Measurements from ENCODE around the gene RIC8B.
A peak's percentile ranks its signal among the peaks of the same experiment; 100 is the strongest.

RIC8B gene

GRCh38 chr12:106759526-106760183 is 14.8 kb upstream of the RIC8B start:
- DNase-seq, result no peak

DNA sequence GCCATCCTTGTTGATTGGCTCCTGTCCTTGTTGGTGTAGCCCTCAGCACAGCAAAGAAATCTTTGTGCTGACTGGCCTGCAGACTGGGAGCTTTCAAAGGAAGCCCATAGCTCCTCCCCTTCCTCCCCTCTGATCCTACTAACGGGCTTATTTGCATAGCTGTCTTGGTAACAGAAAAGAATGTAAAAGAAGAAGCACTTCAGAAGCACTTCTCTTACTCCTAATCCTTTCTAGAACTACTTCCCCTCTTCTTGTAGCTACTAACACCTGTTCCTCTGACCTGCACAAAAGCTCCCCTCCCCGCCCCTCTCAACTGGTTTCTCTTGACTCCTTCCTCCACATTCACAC is 14.3 kb upstream of the RIC8B start:
- no peak for DNase-seq

- no peak for DNase-seq
Observed at GRCh38 chr12:106764220-106764619, 10.3 kb upstream of the RIC8B start.

GRCh38 chr12:106764738-106765137 is 9.7 kb upstream of the RIC8B start:
- DNase-seq, result no peak

- DNase-seq, result peak; percentile 49
Observed at GRCh38 chr12:106766393-106766826, 8.1 kb upstream of the RIC8B start.

DNA sequence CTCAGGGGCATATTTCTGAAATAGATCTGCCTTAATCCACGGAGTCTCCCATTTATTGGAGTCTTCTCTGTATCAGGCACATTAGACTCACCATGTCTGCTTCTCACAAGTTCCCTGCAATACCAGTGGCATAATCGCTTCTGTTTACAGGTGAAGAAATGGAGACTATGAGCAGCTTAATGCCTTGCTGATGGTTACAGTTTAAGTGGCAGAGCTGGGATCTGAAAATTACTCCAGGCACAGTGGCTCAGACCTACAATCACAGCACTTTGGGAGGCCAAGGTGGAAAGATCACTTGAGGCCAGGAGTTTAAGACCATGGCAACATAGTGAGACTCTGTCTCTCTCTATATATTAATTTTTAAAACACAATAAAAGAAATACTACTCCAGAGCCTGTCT is 7.3 kb upstream of the RIC8B start:
- DNase-seq, result no peak

DNA sequence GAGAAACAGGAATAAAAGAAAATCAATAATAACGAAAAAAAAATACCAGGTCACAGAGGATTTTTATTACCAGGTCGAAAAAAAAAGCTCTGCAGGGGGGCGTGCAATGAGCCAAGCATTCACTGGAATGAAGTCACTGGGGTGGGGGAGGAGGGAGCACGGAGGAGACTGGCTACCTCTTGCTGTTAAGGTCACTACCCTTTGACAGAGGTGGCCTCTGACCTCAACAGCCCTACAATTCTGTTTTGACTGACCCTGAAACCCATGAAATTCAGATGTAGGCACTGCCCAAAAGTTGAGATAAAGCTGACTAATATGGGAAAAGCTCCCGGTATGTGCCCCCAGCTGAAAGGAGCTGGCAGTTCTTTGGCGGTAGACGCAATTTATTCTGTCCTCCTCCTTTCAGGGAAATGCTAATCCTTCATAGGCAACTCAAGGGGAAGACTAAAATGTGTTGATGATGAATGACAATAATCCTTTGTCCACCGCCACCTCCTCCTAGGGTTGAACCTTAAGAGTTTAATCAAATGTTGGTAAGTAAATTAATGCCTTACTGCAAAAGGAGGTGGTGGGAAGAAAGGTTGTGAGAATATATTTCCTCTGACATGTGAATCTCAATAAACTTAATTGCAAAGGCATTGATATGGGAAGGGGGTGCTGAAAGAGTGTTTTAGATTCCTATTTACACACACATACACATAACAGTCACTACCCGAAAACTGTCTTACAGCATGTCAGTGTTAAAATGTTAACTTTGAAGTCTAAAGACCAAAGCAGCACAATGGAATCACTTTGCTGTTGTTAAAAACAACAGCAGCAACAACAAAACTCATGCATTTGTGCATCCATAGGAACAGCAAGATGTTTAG is 6.3 kb upstream of the RIC8B start:
- no peak for DNase-seq

- no peak for DNase-seq
Observed at GRCh38 chr12:106769078-106769477, 5.4 kb upstream of the RIC8B start.

DNA sequence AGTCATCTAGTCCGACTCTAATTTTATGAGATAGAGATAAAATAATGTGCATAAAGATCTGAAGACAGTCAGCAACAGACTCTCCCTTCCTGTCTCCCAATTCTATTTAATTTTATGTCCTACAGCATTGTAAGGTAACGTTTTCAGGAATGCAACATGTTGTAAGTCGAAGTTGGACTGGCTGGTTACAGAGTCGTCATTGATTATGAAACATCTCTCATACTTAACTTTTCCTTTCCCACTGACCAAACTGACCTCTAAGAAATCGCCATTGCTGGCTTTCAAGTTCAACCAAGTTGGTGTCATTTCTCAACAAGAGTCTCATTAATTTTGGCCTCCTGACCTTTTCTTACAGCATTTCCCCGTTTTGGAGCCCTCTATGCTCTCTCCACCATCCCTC is 4.9 kb upstream of the RIC8B start:
- DNase-seq, result no peak

GRCh38 chr12:106771425-106771824 is 3.1 kb upstream of the RIC8B start:
- no peak for DNase-seq

DNA sequence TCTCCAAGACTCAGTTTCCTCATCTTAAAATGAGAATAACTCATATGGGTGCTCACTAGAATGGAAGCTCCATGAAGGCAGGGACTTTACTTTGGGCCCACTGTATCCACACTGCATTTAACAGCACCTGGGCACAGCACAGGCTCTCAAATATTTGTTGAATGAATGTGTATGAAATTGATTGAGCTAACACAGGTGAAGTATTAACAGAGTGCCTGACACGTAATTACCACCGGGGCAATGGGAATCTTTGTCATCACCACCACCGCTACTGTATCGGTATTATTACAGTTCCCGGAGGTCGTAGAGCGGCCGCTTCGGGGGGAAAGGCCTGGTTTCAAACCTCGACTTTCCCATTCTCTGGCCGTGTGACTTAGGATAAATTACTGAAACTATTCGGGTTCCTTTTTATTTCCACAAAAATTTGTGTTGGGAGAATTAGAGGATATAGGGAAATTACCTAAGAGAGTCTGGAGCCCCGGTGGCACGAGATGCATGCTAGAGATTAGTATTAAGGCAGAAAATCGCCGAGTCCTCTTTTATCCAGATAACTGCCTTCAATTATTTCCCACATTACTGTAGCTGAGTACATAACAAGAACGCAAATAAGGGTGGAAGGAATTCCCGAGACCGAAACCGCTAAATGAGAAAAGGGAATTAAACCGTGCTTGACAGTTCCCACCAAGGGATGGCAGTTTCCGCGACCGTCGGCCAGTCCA is 1.0 kb upstream of the RIC8B start:
- no peak for DNase-seq

- no peak for DNase-seq
Observed at GRCh38 chr12:106774808-106775524, 484 bp downstream of the RIC8B start.

- no peak for DNase-seq
Observed at GRCh38 chr12:106776897-106777296, 2.4 kb downstream of the RIC8B start.

- DNase-seq, result no peak
Observed at GRCh38 chr12:106780010-106780631, 5.6 kb downstream of the RIC8B start.

GRCh38 chr12:106782619-106783018 is 8.1 kb downstream of the RIC8B start:
- no peak for DNase-seq

- DNase-seq, result no peak
Observed at GRCh38 chr12:106783515-106783914, 9.0 kb downstream of the RIC8B start.

GRCh38 chr12:106790020-106790419 is 15.5 kb downstream of the RIC8B start:
- no peak for DNase-seq

GRCh38 chr12:106791531-106791930 is 17.0 kb downstream of the RIC8B start:
- no peak for DNase-seq

GRCh38 chr12:106794369-106794768 is 19.9 kb downstream of the RIC8B start:
- DNase-seq, result no peak

GRCh38 chr12:106801167-106801708 is 26.8 kb downstream of the RIC8B start:
- no peak for DNase-seq

- DNase-seq, result no peak
Observed at GRCh38 chr12:106801830-106802533, 27.5 kb downstream of the RIC8B start.

DNA sequence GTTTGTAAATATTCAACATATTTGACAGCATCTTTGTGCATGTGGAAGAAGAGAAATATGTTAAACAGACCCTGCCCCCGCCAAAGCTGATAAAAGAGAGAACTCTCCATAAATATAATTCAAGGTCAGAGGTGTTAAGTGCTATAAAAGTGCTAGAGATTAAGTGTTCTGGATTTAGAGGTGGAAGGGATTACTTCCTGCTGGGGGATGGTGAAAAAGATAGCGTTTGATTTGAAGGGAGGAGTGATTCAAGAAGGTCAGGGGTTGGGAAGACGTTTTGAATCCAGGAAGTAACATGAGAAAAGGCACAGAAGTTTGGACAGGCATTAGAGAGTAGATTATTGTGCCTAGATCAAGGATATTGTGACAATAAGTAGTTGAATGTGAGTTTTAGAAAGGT is 30.2 kb downstream of the RIC8B start:
- no peak for DNase-seq
